Uterus (tissue), 4 donors: ENCODE results near the gene CKMT2. TPM values are rescaled to one million over a fixed set of nuclear protein-coding genes. Genes with fewer than 3 reads are reported as not detected.

Experiments used
- DNase-seq, 2 donors: peaks; one replicate each; pipeline ENCODE4 v3.0.0-alpha.2; 2019 to 2020
- H3K27ac ChIP-seq, 2 donors: fragments of 200-600 bp; sonication (generic); 1 replicate in 1 of 2; 2 replicates in 1 of 2; pipeline ENCODE4 v1.5.1; 2016 to 2018
- H3K27me3 ChIP-seq, 2 donors: fragments of 200-600 bp; sonication (generic); one replicate each; pipeline ENCODE4 v1.5.1; 2018 to 2019; ENCODE audit warnings: control low read depth in 1 of 2
- H3K36me3 ChIP-seq, 2 donors: fragments of 200-600 bp; sonication (generic); one replicate each; pipeline ENCODE4 v1.5.1; 2019; ENCODE audit warnings: control low read depth in 1 of 2
- H3K4me1 ChIP-seq, 2 donors: fragments of 200-600 bp; sonication (generic); one replicate each; pipeline ENCODE4 v1.5.1; 2018 to 2019; ENCODE audit warnings: control low read depth in 1 of 2
- H3K4me3 ChIP-seq, 2 donors: fragments of 200-600 bp; sonication (generic); 1 replicate in 1 of 2; 2 replicates in 1 of 2; pipeline ENCODE4 v1.5.1; 2018 to 2019; ENCODE audit warnings: mild to moderate bottlenecking in 1 of 2
- H3K9me3 ChIP-seq, 2 donors: fragments of 200-600 bp; sonication (generic); one replicate each; pipeline ENCODE4 v1.5.1; 2019; ENCODE audit warnings: control low read depth in 1 of 2
- POLR2A ChIP-seq, 2 donors: fragments of 450-650 bp; IDR thresholded peaks; one replicate each; pipeline ENCODE4 v1.6.1; 2016; ENCODE audit warnings: antibody characterized with exemption in 2 of 2, mild to moderate bottlenecking in 1 of 2, moderate library complexity in 1 of 2
- intact Hi-C: fragments of 100-400 bp; cut with DNase I; formaldehyde crosslinking; loops from one replicate; pipeline ENCODE4 v1.15.1; 2023; ENCODE audit warnings: low total_unique reads
- total RNA-seq, 4 donors: library from RNA; depleted of rRNA in 3 of 4; stranded (reverse); fragments of >200 nt in 3 of 4; gene quantifications; one replicate each; pipeline versions ENCODE4 v1.1.0 to v1.2.4, GENCODE V29; 2014 to 2023
- TF ChIP-seq, protein P1 (sequence below), 4 experiments: fragments of 200-600 bp in 2 of 4; fragments of 450-650 bp in 2 of 4; sonication (generic) in 2 of 4; IDR thresholded peaks; one replicate each; pipeline ENCODE4 v1.5.1; 2016 to 2019; ENCODE audit warnings: antibody characterized with exemption in 4 of 4, mild to moderate bottlenecking in 2 of 4, moderate library complexity in 1 of 4
- donor health status: DM: yes; HTN: yes; CAD: no.

Gene CKMT2
- total RNA-seq, 4 donors from 2014 or later, result 3.5 to 20.5 (median 9.8) TPM

DNA sequence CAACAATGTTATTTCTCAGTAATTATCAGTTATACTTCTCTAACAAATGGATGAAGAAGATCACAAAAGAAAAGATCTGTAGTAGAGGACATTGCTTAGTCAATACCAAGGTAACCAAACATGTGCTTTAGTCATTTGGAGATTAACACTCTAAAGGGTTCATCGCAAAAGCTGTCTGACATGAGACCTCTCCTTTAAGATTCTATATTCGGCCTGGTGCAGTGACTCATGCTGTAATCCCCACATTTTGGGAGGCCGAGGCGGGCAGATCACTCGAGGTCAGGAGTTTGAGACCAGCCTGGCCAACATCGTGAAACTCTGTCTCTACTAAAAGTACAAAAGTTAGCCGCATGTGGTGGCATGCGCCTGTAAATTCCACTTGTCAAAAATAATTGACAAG is 18.3 kb upstream of the CKMT2 start:
- no peaks in the 10 kb centered on the region for H3K27me3 ChIP-seq
- no peaks in the 10 kb centered on the region for H3K36me3 ChIP-seq
- no peaks in the 10 kb centered on the region for H3K9me3 ChIP-seq
- no peaks in the 10 kb centered on the region for H3K4me1 ChIP-seq
- intact Hi-C loops, result no loop called here
- H3K27ac ChIP-seq, result no peak overlapping the region
- H3K4me3 ChIP-seq, result no peak overlapping the region
- TF ChIP-seq, protein P1, sequence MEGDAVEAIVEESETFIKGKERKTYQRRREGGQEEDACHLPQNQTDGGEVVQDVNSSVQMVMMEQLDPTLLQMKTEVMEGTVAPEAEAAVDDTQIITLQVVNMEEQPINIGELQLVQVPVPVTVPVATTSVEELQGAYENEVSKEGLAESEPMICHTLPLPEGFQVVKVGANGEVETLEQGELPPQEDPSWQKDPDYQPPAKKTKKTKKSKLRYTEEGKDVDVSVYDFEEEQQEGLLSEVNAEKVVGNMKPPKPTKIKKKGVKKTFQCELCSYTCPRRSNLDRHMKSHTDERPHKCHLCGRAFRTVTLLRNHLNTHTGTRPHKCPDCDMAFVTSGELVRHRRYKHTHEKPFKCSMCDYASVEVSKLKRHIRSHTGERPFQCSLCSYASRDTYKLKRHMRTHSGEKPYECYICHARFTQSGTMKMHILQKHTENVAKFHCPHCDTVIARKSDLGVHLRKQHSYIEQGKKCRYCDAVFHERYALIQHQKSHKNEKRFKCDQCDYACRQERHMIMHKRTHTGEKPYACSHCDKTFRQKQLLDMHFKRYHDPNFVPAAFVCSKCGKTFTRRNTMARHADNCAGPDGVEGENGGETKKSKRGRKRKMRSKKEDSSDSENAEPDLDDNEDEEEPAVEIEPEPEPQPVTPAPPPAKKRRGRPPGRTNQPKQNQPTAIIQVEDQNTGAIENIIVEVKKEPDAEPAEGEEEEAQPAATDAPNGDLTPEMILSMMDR (IDR thresholded peaks at IDR 0.05), result no peak
- no peak for TF ChIP-seq POLR2A (IDR thresholded peaks at IDR 0.05)
- DNase-seq, result no peak

DNA sequence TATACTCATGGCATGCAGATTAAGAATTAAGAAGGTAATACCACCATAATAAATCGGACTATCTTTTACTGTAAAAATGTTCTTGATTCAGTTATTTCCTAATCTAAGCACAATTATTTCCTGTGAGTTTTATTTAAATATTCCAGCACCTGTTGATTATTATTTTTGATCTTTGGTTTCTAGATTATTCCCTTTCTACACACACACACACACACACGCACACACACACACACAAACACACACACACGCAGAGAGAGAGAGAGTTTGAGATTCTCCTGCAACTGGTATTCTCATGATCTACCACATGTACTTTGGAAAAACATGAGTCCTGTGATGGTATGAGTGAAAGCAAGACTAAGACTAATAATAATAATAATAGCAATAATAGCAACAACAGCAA is 17.0 kb upstream of the CKMT2 start:
- no peaks in the 10 kb centered on the region for H3K9me3 ChIP-seq
- no peak overlapping the region for H3K4me3 ChIP-seq
- DNase-seq, result no peak
- no peaks in the 10 kb centered on the region for H3K36me3 ChIP-seq
- no peak overlapping the region for H3K27ac ChIP-seq
- intact Hi-C loops, result no loop called here
- H3K4me1 ChIP-seq, result no peaks in the 10 kb centered on the region
- no peaks in the 10 kb centered on the region for H3K27me3 ChIP-seq
- TF ChIP-seq, protein P1 (IDR thresholded peaks at IDR 0.05), result no peak
- no peak for TF ChIP-seq POLR2A (IDR thresholded peaks at IDR 0.05)

DNA sequence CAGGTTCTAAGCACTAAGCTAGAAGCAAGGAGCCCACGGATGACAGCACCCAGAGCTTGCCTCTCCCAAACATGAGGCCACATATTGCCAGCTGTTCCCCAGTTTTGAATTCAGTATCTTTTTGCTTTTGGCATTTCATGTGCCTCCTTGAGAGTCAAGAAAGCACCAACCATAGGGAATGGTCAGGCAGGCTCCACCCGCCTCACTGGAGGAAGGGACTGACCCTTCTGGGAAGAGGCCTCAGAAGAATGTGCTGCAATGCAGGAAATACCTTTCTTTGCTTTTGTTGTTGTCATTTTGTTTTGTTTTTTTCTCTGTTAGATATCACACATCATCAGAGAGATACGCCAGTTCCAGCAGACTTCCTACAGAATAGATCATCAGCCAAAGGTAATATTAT is 13.7 kb upstream of the CKMT2 start:
- H3K9me3 ChIP-seq, result no peaks in the 10 kb centered on the region
- no peaks in the 10 kb centered on the region for H3K4me1 ChIP-seq
- no peak overlapping the region for H3K27ac ChIP-seq
- H3K27me3 ChIP-seq, result no peaks in the 10 kb centered on the region
- no peaks in the 10 kb centered on the region for H3K36me3 ChIP-seq
- TF ChIP-seq, protein P1 (IDR thresholded peaks at IDR 0.05), result no peak
- TF ChIP-seq POLR2A (IDR thresholded peaks at IDR 0.05), result no peak
- H3K4me3 ChIP-seq, result no peak overlapping the region
- intact Hi-C loops, result no loop called here
- DNase-seq, result no peak

DNA sequence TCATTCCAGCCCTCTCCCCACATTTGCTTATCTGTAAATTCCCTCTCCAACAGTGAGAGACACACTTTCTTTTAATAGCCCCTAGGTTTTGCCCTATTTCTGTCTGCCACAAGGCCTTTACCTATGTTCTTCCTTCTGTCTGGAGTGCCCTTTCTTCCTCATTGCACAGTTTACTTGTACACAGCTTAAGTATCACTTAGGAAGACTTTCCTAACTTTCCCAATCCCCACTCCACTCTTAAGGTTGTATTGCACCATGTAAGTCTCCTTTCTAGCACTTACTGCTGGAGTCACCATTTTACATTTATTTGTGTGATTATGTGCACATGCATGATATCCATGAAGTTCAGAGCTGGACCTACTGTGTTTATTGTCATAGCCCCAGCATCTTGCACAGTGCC is 10.8 kb upstream of the CKMT2 start:
- no peaks in the 10 kb centered on the region for H3K36me3 ChIP-seq
- intact Hi-C loops, result no loop called here

DNA sequence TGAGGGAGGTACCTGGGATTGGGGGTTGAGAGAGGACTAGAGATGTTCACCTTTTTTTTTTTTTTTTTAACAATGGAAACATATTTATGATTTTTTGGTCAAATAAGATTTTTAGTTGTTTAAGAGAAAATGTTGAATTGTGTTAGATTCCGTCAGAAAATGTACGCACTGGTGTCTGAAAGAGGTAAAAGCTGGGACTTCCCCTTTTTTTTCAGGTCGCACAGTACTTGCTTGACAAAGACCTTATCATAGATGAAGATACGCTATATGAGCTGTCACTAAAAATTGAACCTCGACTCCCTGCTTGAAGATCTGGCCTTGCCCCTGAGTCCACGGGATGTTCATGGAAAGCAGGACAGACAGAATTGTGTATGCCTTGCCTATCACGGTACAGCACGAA is 7.7 kb upstream of the CKMT2 start:
- Histone ChIP-seq H3K4me3 (no peak overlapping the region), H3K36me3 (no peaks in the 10 kb centered on the region), H3K4me1 (no peaks in the 10 kb centered on the region), H3K27ac (no peak overlapping the region), H3K27me3 (no peaks in the 10 kb centered on the region), H3K9me3 (no peaks in the 10 kb centered on the region)
- intact Hi-C loops, result no loop called here
- no peak for TF ChIP-seq POLR2A (IDR thresholded peaks at IDR 0.05)
- TF ChIP-seq, protein P1 (IDR thresholded peaks at IDR 0.05), result no peak
- DNase-seq, result no peak

More for the DNA sequence above, 10.8 kb upstream of the CKMT2 start:
- Histone ChIP-seq H3K27me3 (no peaks in the 10 kb centered on the region), H3K4me1 (no peaks in the 10 kb centered on the region), H3K9me3 (no peaks in the 10 kb centered on the region), H3K27ac (no peak overlapping the region), H3K4me3 (no peak overlapping the region)
- DNase-seq, result no peak
- TF ChIP-seq POLR2A (IDR thresholded peaks at IDR 0.05), result no peak
- TF ChIP-seq, protein P1 (IDR thresholded peaks at IDR 0.05), result no peak
